Measurements from ENCODE around the gene RAB37.

- TF ChIP-seq CTCF (IDR thresholded peaks at IDR 0.05) (no peak), USF2 (CRISPR knock-in tag; IDR thresholded peaks at IDR 0.05) (no peak), FOXJ3 (CRISPR knock-in tag; IDR thresholded peaks at IDR 0.05; ENCODE audit: borderline replicate concordance) (no peak), ZBTB21 (CRISPR knock-in tag; IDR thresholded peaks at IDR 0.05; ENCODE audit: borderline replicate concordance) (no peak), SMAD3 (CRISPR knock-in tag; IDR thresholded peaks at IDR 0.05; ENCODE audit: borderline replicate concordance) (no peak), NFYB (CRISPR knock-in tag; conservative IDR thresholded peaks at IDR 0.05; ENCODE audit: low read depth) (no peak), E2F4 (CRISPR knock-in tag; IDR thresholded peaks at IDR 0.05; ENCODE audit: borderline replicate concordance, low read depth) (no peak), ZNF263 (CRISPR knock-in tag; IDR thresholded peaks at IDR 0.05; ENCODE audit: low read depth) (no peak), NFATC4 (CRISPR knock-in tag; IDR thresholded peaks at IDR 0.05) (no peak)
- TF ChIP-seq, protein P1, sequence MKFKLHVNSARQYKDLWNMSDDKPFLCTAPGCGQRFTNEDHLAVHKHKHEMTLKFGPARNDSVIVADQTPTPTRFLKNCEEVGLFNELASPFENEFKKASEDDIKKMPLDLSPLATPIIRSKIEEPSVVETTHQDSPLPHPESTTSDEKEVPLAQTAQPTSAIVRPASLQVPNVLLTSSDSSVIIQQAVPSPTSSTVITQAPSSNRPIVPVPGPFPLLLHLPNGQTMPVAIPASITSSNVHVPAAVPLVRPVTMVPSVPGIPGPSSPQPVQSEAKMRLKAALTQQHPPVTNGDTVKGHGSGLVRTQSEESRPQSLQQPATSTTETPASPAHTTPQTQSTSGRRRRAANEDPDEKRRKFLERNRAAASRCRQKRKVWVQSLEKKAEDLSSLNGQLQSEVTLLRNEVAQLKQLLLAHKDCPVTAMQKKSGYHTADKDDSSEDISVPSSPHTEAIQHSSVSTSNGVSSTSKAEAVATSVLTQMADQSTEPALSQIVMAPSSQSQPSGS (CRISPR knock-in tag; IDR thresholded peaks at IDR 0.05; ENCODE audit: borderline replicate concordance, low read depth) = no peak
These were observed 15.9 kb downstream of the RAB37 start for GRCh38 chr17:74752822-74753401.

All from WTC11 (cell line).